Cardiac septum (tissue), 1 donor: ENCODE data around the gene PCDHA6. TPM values are rescaled to one million over a fixed set of nuclear protein-coding genes. Genes with fewer than 3 reads are reported as not detected.
"Not testable (repeated sequence)": the region's sequence is repeated elsewhere in the genome, so short reads cannot be mapped to it uniquely, and the experiment has no call there.

ENCODE experiments used
- DNase-seq: peaks from one replicate; pipeline ENCODE4 v3.0.0-alpha.2; 2020; ENCODE audit warnings: low spot score
- intact Hi-C: fragments of 100-400 bp; cut with DNase I; formaldehyde crosslinking; loops from one replicate; pipeline ENCODE4 v1.14.0; 2022
- total RNA-seq: library from RNA; stranded (reverse); fragmentation: NEBNext Ultra II Directional; extraction: Animal tissue kit (Norgen Biotek cat#: 25700); gene quantifications from one replicate; pipeline ENCODE4 v1.2.1, GENCODE V29; 2021
- donor health status: DM: no; HTN: no; CAD: no.

PCDHA6 gene
- total RNA-seq, 1 donor from 2014 or later, result 0.11 TPM

DNA sequence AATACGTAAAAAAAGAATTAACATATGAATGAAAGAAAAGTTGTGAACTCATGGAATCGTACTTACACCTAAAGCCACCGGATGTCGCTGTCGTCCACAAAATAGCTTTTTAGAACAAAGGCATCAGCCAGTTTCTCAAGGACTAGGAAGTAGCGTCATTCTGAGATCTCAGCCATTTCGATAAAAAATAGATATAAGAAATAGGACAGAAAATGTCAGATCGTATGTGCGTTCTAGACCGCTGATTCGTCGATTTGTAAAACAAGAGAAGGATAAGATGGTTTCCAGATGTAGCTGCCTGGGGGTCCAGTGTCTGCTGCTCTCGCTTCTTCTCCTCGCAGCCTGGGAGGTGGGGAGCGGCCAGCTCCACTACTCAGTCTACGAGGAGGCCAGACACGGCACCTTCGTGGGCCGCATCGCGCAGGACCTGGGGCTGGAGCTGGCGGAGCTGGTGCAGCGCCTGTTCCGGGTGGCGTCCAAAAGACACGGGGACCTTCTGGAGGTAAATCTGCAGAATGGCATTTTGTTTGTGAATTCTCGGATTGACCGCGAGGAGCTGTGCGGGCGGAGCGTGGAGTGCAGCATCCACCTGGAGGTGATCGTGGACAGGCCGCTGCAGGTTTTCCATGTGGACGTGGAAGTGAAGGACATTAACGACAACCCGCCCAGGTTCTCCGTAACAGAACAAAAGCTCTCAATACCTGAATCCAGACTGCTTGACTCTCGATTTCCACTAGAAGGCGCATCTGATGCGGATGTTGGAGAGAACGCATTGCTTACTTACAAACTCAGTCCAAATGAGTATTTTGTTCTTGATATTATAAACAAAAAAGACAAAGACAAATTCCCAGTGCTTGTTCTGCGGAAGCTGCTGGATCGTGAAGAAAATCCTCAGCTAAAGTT is 28.3 kb downstream of the PCDHA6 start, which contains the start of gene PCDHA10:
PCDHA10 (plus strand) TSS at position 126 of the 903 bp plus-strand sequence; CDS start at position 278, 152 bp downstream.
- intact Hi-C loops, result loop anchor here (10.0 kb wide), 1 partner anchor 189 kb away; no protein-coding TSS in a partner anchor
- no peak for DNase-seq

DNA sequence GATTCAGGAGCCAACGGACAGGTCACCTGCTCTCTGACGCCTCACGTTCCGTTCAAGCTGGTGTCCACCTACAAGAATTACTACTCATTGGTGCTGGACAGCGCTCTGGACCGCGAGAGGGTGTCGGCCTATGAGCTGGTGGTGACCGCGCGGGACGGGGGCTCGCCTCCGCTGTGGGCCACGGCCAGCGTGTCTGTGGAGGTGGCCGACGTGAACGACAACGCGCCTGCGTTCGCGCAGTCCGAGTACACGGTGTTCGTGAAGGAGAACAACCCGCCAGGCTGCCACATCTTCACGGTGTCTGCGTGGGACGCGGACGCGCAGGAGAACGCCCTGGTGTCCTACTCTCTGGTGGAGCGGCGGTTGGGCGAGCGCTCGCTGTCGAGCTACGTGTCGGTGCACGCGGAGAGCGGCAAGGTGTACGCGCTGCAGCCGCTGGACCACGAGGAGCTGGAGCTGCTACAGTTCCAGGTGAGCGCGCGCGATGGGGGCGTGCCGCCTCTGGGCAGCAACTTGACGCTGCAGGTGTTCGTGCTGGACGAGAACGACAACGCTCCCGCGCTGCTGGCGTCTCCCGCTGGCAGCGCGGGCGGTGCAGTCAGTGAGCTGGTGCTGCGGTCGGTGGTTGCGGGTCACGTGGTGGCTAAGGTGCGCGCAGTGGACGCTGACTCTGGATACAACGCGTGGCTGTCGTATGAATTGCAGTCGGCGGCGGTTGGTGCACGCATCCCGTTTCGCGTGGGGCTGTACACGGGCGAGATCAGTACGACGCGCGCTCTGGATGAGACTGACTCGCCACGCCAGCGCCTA is 29.6 kb downstream of the PCDHA6 start:
- DNase-seq, result no peak
- intact Hi-C loops, result loop anchor here (10.0 kb wide), 1 partner anchor 187 kb away; no protein-coding TSS in a partner anchor

DNA sequence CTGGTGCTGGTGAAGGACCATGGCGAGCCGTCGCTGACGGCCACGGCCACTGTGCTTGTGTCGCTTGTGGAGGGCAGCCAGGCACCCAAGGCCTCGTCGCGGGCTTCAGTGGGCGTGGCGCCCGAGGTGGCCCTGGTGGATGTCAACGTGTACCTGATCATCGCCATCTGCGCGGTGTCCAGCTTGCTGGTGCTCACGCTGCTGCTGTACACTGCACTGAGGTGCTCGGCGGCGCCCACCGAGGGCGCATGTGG is 30.2 kb downstream of the PCDHA6 start:
- intact Hi-C loops, result loop anchor here (10.0 kb wide), 1 partner anchor 187 kb away; no protein-coding TSS in a partner anchor
- no peak for DNase-seq

DNA sequence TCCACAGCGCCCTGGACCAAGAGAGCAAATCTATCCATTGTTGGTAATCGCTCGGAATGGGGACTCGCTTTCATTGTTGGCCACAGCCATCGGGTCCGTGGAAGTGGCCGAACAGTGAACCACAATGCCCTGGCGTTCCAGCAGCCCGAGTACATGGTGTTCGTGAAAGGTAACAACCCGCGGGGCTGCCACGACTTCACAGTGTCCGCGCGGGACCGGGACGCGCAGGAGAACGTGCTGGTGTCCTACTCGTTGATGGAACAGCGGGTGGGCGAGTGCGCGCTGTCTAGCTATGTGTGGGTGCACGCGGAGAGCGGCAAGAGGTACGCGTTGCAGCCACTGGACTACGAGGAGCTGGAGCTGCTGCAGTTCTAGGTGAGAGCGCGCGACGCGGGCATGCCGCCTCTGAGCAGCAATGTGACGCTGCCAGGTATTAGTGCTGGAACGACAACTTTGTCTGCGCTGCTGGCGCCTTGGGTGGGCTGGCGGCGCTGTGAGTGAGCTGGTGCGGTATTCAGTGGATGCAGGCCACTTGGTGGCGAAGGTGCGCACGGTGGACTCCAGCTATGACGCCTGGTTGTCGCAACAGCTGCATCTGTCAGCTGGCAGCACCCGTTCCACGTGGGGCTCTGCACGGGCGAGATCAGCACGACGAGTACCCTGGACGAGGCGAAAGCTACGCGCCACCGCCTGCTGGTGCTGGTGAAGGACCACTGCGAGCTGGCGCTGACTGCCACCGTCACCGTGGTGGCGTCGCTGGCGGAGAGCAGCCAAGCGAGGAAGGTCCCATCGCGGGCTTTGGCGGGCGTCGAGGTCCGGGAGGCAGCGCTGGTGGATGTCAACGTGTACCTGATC is 34.9 kb downstream of the PCDHA6 start:
- intact Hi-C loops, result no loop called here
- DNase-seq, result no peak

DNA sequence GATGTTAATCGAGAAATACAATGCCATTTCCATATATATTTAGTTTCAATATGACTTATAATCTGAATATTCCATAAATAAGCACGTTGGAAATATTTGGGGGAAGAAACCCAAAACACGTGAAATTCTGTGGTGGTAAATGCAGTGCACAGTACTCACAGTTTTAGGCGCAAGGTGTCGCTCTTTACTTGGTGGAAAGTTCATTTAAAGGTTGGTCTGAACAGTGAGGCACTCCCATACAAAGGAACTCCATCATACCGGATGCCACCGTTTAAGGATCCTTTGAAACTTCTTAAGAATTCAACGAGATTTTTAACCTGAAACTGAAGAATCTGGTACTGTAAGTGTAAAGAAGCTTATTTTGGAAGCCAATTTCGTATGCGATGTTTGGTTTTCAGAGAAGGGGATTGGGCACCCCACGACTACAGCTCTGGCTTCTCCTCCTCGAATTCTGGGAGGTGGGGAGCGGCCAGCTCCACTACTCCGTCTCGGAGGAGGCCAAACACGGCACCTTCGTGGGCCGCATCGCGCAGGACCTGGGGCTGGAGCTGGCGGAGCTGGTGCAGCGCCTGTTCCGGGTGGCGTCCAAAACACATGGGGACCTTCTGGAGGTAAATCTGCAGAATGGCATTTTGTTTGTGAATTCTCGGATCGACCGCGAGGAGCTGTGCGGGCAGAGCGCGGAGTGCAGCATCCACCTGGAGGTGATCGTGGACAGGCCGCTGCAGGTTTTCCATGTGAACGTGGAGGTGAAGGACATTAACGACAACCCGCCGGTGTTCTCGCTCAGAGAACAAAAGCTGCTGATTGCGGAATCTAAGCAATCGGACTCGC is 41.2 kb downstream of the PCDHA6 start, which contains the start of gene PCDHA11:
PCDHA11 (plus strand) TSS at position 237 of the 834 bp plus-strand sequence; CDS start at position 384, 147 bp downstream.
- intact Hi-C loops, result no loop called here
- no peak for DNase-seq

DNA sequence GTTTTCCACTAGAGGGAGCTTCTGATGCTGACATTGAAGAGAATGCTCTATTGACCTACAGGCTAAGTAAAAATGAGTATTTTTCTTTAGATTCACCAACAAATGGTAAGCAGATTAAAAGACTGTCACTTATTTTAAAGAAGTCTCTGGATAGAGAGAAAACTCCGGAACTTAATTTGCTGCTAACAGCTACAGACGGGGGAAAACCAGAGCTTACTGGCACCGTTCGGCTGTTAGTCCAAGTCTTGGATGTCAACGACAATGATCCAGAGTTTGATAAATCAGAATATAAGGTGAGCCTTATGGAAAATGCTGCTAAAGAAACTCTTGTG is 41.8 kb downstream of the PCDHA6 start:
- DNase-seq, result no peak
- intact Hi-C loops, result no loop called here

DNA sequence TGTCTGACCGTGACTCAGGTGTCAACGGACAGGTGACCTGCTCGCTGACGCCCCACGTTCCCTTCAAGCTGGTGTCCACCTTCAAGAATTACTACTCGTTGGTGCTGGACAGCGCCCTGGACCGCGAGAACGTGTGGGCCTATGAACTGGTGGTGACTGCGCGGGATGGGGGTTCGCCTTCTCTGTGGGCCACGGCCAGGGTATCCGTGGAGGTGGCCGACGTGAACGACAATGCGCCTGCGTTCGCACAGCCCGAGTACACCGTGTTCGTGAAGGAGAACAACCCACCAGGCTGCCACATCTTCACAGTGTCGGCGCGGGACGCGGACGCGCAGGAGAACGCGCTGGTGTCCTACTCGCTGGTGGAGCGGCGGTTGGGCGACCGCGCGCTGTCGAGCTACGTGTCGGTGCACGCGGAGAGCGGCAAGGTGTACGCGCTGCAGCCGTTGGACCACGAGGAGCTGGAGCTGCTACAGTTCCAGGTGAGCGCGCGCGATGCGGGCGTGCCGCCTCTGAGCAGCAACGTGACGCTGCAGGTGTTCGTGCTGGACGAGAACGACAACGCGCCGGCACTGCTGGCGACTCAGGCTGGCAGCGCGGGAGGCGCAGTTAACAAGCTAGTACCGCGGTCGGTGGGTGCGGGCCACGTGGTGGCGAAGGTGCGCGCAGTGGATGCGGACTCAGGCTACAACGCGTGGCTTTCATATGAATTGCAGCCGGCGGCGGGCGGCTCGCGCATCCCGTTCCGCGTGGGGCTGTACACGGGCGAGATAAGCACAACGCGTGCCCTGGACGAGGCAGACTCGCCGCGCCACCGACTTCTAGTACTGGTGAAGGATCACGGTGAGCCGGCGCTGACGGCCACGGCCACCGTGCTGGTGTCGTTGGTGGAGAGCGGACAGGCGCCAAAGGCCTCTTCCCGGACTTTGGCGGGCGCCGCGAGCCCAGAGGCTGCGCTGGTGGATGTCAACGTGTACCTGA is 42.8 kb downstream of the PCDHA6 start:
- intact Hi-C loops, result no loop called here

DNA sequence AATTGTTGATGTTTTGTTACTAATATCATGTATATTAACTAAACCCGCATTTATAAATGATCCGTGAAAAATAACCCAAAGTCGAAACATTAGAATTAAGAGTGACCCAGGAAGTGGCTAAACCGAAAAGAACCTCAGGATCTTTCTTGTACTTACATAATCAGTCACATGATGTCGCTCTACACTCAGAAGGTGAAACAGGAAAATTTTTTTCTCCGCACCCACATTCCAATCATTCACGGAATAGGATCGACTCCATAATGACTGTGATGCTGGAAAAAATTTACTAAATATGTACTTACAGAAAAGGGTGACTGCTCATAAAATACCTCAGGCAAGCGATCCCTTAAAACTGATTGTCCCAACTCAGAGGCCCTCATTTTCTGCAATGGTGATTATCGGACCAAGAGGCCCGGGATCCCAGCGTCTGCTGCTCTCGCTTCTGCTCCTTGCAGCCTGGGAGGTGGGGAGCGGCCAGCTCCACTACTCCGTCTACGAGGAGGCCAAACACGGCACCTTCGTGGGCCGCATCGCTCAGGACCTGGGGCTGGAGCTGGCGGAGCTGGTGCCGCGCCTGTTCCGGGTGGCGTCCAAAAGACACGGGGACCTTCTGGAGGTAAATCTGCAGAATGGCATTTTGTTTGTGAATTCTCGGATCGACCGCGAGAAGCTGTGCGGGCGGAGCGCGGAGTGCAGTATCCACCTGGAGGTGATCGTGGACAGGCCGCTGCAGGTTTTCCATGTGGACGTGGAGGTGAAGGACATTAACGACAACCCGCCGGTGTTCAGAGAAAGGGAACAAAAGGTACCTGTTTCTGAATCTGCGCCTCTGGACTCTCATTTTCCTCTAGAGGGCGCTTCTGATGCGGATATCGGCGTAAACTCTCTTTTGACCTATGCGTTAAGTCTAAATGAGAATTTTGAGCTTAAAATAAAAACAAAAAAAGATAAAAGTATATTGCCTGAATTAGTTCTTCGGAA is 47.6 kb downstream of the PCDHA6 start, which contains the start of gene PCDHA12:
PCDHA12 (plus strand) TSS at position 224 of the 981 bp plus-strand sequence; CDS start at position 389, 165 bp downstream.
- no peak for DNase-seq
- intact Hi-C loops, result no loop called here

More for the DNA sequence above, 42.8 kb downstream of the PCDHA6 start:
- DNase-seq, result no peak

DNA sequence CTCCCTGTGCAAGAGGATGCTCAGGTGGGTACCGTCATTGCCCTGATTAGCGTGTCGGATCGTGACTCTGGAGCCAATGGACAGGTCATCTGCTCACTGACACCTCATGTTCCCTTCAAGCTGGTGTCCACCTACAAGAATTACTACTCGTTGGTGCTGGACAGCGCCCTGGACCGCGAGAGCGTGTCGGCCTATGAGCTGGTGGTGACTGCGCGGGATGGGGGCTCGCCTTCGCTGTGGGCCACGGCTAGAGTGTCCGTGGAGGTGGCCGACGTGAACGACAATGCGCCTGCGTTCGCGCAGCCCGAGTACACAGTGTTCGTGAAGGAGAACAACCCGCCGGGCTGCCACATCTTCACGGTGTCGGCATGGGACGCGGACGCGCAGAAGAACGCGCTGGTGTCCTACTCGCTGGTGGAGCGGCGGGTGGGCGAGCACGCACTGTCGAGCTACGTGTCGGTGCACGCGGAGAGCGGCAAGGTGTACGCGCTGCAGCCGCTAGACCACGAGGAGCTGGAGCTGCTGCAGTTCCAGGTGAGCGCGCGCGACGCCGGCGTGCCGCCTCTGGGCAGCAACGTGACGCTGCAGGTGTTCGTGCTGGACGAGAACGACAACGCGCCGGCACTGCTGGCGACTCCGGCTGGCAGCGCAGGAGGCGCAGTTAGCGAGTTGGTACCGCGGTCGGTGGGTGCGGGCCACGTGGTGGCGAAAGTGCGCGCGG is 48.9 kb downstream of the PCDHA6 start:
- intact Hi-C loops, DNase-seq: not testable (repeated sequence)

DNA sequence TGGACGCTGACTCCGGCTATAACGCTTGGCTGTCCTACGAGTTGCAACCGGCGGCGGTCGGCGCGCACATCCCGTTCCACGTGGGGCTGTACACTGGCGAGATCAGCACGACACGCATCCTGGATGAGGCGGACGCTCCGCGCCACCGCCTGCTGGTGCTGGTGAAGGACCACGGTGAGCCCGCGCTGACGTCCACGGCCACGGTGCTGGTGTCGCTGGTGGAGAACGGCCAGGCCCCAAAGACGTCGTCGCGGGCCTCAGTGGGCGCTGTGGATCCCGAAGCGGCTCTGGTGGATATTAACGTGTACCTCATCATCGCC is 49.5 kb downstream of the PCDHA6 start:
- DNase-seq, result no peak
- intact Hi-C loops, result no loop called here

Other genes with a start within 250 kb of the PCDHA6 start
- gene CD14, start 194.8 kb upstream of the PCDHA6 start, total RNA-seq, result 29.6 TPM
- gene TMCO6, start 188.5 kb upstream of the PCDHA6 start, total RNA-seq, result 3.6 TPM
- gene NDUFA2, start 180.3 kb upstream of the PCDHA6 start, total RNA-seq, result 101 TPM
- 81.9 TPM for gene IK, start 180.1 kb upstream of the PCDHA6 start, total RNA-seq
- gene WDR55, start 163.1 kb upstream of the PCDHA6 start, total RNA-seq, result 12.0 TPM
- gene DND1, start 154.4 kb upstream of the PCDHA6 start, total RNA-seq, result 0.48 TPM
- gene HARS1, start 136.6 kb upstream of the PCDHA6 start, total RNA-seq, result 37.8 TPM
- gene HARS2, start 136.5 kb upstream of the PCDHA6 start, total RNA-seq, result 29.7 TPM
- gene ZMAT2, start 127.5 kb upstream of the PCDHA6 start, total RNA-seq, result 36.4 TPM
- gene PCDHA1, start 41.8 kb upstream of the PCDHA6 start, total RNA-seq, result 0.08 TPM
- not detected for gene PCDHA2, start 33.1 kb upstream of the PCDHA6 start, total RNA-seq
- gene PCDHA3, start 26.9 kb upstream of the PCDHA6 start, total RNA-seq, result 0.11 TPM
- gene PCDHA4, start 20.9 kb upstream of the PCDHA6 start, total RNA-seq, result 0.05 TPM
- gene PCDHA5, start 6.3 kb upstream of the PCDHA6 start, total RNA-seq, result 0.11 TPM
- not detected for gene PCDHA7, start 6.3 kb downstream of the PCDHA6 start, total RNA-seq
- gene PCDHA8, start 13.2 kb downstream of the PCDHA6 start, total RNA-seq, result not detected
- gene PCDHA9, start 20.4 kb downstream of the PCDHA6 start, total RNA-seq, result 0.03 TPM
- 0.30 TPM for gene PCDHA10, start 27.9 kb downstream of the PCDHA6 start, total RNA-seq
- gene PCDHA11, start 41.0 kb downstream of the PCDHA6 start, total RNA-seq, result not detected
- 0.05 TPM for gene PCDHA12, start 47.3 kb downstream of the PCDHA6 start, total RNA-seq
- gene PCDHA13, start 54.2 kb downstream of the PCDHA6 start, total RNA-seq, result not detected
- gene PCDHAC1, start 98.3 kb downstream of the PCDHA6 start, total RNA-seq, result 0.19 TPM
- 0.67 TPM for gene PCDHAC2, start 138.5 kb downstream of the PCDHA6 start, total RNA-seq
- not detected for gene PCDHB1, start 223.4 kb downstream of the PCDHA6 start, total RNA-seq